ENCODE results near the gene CENPB.

- TF ChIP-seq POLR2A (IDR thresholded peaks at IDR 0.05) = no peak
- TF ChIP-seq EP300 (IDR thresholded peaks at IDR 0.05) = no peak
Measured at GRCh38 chr20:3775457-3776108, 11.0 kb downstream of the CENPB start.
